GM21737 (cell line): ENCODE results near the gene RND3.

ENCODE experiments used
- ATAC-seq: cut with Tn5 transposase; IDR thresholded peaks from one replicate; pipeline ENCODE4 v1.9.1; 2021; ENCODE audit warnings: mild to moderate bottlenecking, moderate library complexity; ENCODE audit not compliant: unreplicated experiment

Gene RND3, protein sequence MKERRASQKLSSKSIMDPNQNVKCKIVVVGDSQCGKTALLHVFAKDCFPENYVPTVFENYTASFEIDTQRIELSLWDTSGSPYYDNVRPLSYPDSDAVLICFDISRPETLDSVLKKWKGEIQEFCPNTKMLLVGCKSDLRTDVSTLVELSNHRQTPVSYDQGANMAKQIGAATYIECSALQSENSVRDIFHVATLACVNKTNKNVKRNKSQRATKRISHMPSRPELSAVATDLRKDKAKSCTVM

GRCh38 chr2:150487537-150488429, at the start of gene RND3:
Gene RND3 (minus strand): TSS chr2:150487667. CDS start chr2:150487417, 250 bp downstream.
- peak; percentile 76 for ATAC-seq

- no peak for ATAC-seq
Observed at GRCh38 chr2:150535176-150535575, 47.7 kb upstream of the RND3 start.

DNA sequence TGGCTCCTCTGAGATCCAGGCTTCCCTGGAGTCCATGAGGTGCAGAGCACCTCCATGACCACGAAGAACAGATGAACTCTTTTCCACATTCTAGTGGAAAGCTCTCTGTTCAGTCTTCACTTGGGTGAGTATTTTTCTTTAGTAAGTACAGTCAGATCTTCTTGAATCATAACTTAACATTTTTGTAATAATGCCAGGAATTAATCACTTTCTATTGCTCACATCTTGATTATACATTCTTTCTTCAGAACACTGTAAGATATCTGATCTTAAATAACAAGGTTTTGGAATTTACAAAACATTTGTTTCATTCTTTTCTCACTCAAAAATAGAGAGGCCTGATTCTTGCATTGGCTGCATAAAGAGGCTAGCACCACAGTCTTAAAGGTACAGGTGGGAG, 45.4 kb upstream of the RND3 start:
- no peak for ATAC-seq

DNA sequence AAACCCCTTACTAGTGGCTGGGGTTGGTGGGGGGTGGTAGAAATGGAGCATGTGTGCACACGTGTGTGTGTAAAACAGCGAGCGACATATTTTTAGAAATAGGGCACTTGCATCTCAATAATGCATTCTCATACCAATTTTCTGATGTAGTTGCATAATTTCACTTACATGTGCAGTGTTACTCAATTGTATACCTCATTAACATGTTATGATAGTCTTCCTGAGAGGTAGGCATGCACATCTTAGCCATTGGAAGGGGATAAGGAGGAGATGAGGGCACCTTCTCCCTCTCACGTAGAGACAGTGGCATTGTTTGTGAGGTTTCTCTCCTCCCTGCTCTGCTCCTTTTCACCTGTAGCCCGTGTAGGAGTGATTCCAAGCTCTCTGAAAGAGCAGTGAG, 44.6 kb upstream of the RND3 start:
- no peak for ATAC-seq

DNA sequence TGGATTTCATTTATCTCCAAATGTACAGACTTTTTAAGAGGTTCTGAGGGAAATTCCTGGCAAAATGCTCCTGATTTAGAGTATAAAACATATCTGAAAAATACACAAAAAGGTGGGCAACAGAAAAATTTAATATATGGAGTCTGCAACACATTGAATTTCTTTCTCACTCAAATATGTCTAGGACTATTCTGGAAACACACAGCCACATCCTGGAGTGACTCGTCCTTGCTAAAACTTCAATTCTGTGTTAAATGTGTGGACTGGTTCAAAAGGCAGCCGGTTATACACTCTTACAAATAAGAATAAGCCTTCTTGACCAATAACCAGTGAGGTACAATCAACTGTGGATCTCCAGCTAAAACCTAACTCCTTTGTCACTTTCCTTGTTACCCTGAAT, 44.1 kb upstream of the RND3 start:
- ATAC-seq: no peak

DNA sequence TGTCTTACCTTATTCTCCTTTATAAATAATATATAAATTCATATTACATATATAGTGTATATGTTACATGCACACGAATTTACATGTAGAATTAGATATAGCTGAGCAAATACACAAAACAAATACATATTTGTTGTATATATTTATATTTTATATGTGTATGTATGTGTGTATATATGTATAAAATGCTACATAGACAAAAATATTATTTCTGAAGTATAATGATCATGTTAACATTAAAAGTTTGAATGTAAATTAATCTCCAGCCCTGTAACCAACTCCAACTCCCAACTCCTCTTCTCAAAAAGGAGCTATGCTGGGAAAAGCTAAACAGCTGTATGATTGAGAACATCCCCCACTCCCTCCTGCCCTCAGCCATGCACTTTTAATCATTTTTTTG, 42.7 kb upstream of the RND3 start:
- ATAC-seq: no peak

GRCh38 chr2:150528861-150529801, 41.7 kb upstream of the RND3 start:
- peak; percentile 75 for ATAC-seq

DNA sequence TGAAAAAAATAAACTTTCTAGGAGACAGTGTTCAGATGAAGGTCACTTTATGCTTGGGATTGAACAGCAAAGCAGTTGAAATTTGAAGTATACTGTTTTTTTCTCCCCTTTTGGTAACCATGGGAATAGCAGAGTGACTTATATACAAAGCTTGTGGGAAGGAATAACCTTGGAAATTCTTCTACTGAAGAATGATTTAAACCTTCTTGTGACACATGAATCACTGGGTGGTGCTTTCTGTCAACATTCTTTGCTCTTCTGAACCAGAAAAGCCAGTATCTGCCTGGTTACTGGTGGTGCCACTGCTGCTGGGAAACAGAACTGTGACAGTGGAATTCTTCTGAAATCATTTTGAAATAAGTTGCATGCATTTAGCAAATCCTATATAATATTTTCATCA, 39.4 kb upstream of the RND3 start:
- no peak for ATAC-seq

DNA sequence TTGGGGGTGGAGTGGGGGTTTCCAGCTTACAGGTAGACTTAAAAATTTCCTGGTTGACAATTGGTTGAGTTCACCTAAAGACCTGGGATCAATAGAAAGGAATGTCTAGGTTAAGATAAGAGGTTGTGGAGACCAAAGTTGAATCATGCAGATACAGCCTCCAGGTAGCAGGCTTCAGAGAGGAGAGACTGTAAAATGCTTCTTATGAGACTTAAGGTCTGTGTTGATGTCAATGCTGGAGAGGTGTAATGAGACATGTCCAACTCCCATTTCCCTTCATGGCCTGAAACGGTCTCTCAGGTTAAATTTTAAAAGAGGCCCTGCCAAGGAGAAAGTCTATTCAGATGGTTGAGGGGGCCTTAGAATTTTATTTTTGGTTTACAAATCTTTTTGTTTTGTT, 38.5 kb upstream of the RND3 start:
- ATAC-seq: no peak

- no peak for ATAC-seq
Observed at GRCh38 chr2:150522269-150522668, 34.8 kb upstream of the RND3 start.

GRCh38 chr2:150520887-150521664, 33.6 kb upstream of the RND3 start:
- ATAC-seq: no peak

DNA sequence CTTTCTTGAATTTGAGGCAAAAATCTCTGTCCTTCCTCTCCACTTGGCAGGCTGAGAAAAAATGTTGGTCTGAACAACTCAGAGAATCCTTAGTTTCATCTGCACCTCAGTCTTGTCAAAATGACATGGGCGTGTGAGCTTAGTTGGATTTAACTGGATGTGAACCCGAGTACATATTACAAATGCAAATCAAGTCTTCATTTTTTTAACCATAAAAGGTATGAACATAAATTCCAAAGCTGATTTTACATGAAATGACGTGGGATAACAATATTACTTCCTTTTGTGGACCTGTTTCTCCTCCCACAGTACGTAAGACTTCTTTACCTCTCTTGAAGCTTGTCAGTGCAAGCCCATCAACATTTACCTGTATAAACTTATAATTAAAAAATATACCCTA, 32.6 kb upstream of the RND3 start:
- ATAC-seq: no peak

DNA sequence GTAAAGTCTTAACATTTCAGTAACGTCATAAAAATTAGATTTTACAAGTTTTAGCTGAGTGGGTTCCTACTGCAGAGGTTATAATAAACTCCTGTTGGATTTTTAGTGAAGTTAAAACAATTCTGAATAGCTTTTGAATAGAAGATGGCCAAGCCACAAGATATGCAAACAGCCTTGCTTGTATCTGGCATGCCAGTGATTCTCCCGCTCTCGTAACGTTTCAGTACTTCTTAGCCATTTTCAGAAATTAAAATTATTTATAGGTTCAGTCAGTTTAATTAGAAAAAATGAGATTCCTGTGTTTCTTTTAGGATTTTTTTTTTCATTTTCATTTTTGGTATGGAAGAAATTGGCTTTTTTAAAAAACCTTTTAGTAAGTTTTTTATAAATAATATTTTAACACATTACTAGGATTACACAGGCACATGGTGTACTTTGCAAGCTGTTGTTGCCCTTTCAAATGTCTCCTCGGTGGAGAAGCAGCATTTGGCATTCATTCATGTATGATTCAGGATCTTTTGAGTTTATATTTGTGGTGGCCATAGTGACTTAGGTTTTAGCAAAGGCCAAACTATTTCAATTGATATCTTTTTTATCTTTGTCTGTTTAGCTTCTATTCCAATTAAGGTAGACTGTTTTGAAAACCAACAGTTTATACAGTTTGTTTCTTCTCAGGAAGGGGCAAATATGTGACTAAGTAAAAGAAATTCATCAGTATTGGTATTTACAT, 30.6 kb upstream of the RND3 start:
- no peak for ATAC-seq

DNA sequence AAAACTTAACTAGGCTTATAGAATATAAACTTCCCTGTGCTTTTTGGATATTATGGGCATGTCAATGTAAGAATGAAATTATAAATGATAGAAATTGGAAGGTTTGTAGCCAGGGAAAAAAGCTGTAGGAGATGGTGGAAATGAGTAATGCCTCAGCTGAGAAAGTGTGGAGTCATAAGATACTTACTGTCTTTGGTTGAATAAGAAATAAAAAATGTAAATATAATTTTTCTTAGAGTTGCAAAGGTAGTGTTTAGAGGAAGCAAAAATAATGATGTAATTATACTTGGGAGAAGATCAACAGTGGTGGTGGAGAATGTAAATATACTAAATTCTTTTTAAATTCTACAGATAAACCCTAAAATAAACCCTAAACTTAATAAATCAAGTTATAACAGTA, 26.2 kb upstream of the RND3 start:
- ATAC-seq: no peak

GRCh38 chr2:150508497-150509137, 21.1 kb upstream of the RND3 start:
- no peak for ATAC-seq

DNA sequence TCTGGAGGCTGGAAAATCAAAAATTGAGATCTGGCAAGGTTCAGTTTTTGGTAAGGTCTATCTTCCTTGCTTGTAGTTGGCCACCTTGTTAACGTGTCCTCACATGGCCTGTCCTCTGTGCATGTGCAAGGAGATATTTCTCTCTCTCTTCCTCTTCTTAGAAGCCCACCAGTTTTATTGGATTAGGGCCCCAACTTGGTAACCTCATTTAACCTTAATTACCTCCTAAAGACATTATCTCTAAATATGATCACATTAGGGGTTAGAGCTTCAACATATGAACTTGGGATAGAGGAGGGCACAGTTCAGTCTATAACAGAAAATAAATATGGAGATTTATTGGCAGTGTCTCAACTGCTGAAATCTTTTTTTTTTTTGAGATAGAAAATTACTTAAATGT, 19.6 kb upstream of the RND3 start:
- ATAC-seq: no peak

- ATAC-seq: no peak
Observed at GRCh38 chr2:150505178-150505577, 17.7 kb upstream of the RND3 start.

GRCh38 chr2:150495993-150496627, 8.6 kb upstream of the RND3 start:
- ATAC-seq: no peak

- ATAC-seq: no peak
Observed at GRCh38 chr2:150495001-150495400, 7.5 kb upstream of the RND3 start.
